K562 (cell line): ENCODE measurements around the gene PLSCR3. TPM values are rescaled to one million over a fixed set of nuclear protein-coding genes. Genes with fewer than 3 reads are reported as not detected.

Source experiments
- HEY1 ChIP-seq: fragments of 250-450 bp; sonication (Bioruptor Pico); IDR thresholded peaks from 2 replicates; pipeline ENCODE4 v1.5.0; 2020; ENCODE audit warnings: mild to moderate bottlenecking, moderate library complexity, borderline replicate concordance
- ID3 ChIP-seq, 2 experiments: fragments of 250-450 bp in 1 of 2; fragments of 450-650 bp in 1 of 2; sonication (Bioruptor Pico) in 1 of 2; IDR thresholded peaks; 2 replicates each; pipeline versions ENCODE4 v1.6.1 to v1.8.0; 2016 to 2021; ENCODE audit warnings: mild to moderate bottlenecking in 2 of 2, moderate library complexity in 2 of 2, missing compliant biosample characterization in 1 of 2, missing genetic modification characterization in 1 of 2
- JUN ChIP-seq, 2 experiments: sonication (generic) in 1 of 2; formaldehyde crosslinking in 1 of 2; IDR thresholded peaks; 2 replicates each; pipeline versions ENCODE4 v1.6.1 to v1.8.0; 2012 to 2022; ENCODE audit warnings: borderline replicate concordance in 2 of 2, mild to moderate bottlenecking in 2 of 2, improper control_type of control experiment in 1 of 2, low read depth in 1 of 2, low read length in 1 of 2, missing genetic modification reagents in 1 of 2
- MED1 ChIP-seq: sonication (generic); formaldehyde crosslinking; IDR thresholded peaks from 2 replicates; pipeline ENCODE4 v1.8.1; 2023; ENCODE audit warnings: missing genetic modification reagents, borderline replicate concordance
- NR1H2 ChIP-seq: sonication (generic); formaldehyde crosslinking; IDR thresholded peaks from 2 replicates; pipeline ENCODE4 v1.4.0; 2020; ENCODE audit warnings: mild to moderate bottlenecking, missing genetic modification reagents
- REST ChIP-seq, 2 experiments: fragments of 450-650 bp; formaldehyde crosslinking in 1 of 2; IDR thresholded peaks; 2 replicates each; pipeline versions ENCODE4 v1.4.0 to v1.6.1; 2014 to 2020; ENCODE audit warnings: mild to moderate bottlenecking in 2 of 2, borderline replicate concordance in 1 of 2, low read depth in 1 of 2
- RFX1 ChIP-seq: fragments of 450-650 bp; IDR thresholded peaks from 2 replicates; pipeline ENCODE4 v1.6.1; 2016; ENCODE audit warnings: mild to moderate bottlenecking, moderate library complexity
- SETDB1 ChIP-seq: IDR thresholded peaks from one replicate; pipeline ENCODE4 v1.6.1; 2012; ENCODE audit warnings: low read length, control low read depth, inconsistent platforms
- SIRT6 ChIP-seq: IDR thresholded peaks from one replicate; pipeline ENCODE4 v1.6.1; 2012; ENCODE audit warnings: low read depth, mild to moderate bottlenecking, control low read depth, inconsistent platforms, low read length, moderate library complexity
- SIX5 ChIP-seq, 2 experiments: IDR thresholded peaks; 2 replicates each; pipeline ENCODE4 v1.6.1; 2011; ENCODE audit warnings: low read length in 2 of 2, borderline replicate concordance in 1 of 2, low read depth in 1 of 2, mild to moderate bottlenecking in 1 of 2, moderate library complexity in 1 of 2; ENCODE audit not compliant: insufficient read depth in 1 of 2
- SMAD3 ChIP-seq: fragments of 450-650 bp; formaldehyde crosslinking; conservative IDR thresholded peaks from 2 replicates; pipeline ENCODE4 v1.4.0; 2020; ENCODE audit warnings: mild to moderate bottlenecking
- ZBTB1 ChIP-seq: sonication (generic); formaldehyde crosslinking; IDR thresholded peaks from 2 replicates; pipeline ENCODE4 v1.8.1; 2023; ENCODE audit warnings: missing genetic modification reagents, low read depth, mild to moderate bottlenecking, borderline replicate concordance
- ZFPM2 ChIP-seq: fragments of 250-450 bp; sonication (Bioruptor Pico); IDR thresholded peaks from 2 replicates; pipeline ENCODE4 v1.5.1; 2022; ENCODE audit warnings: mild to moderate bottlenecking
- ZNF263 ChIP-seq: sonication (generic); formaldehyde crosslinking; IDR thresholded peaks from 2 replicates; pipeline ENCODE4 v1.8.0; 2022; ENCODE audit warnings: mild to moderate bottlenecking, missing genetic modification reagents, borderline replicate concordance
- ZNF311 ChIP-seq: fragments of 250-450 bp; sonication (Bioruptor Pico); IDR thresholded peaks from 2 replicates; pipeline ENCODE4 v1.4.0; 2020; ENCODE audit warnings: mild to moderate bottlenecking, moderate library complexity
- ZNF354B ChIP-seq: fragments of 250-450 bp; sonication (Bioruptor Pico); IDR thresholded peaks from 2 replicates; pipeline ENCODE4 v1.4.0; 2020
- ZNF644 ChIP-seq: fragments of 200-800 bp; sonication (Bioruptor generic); IDR thresholded peaks from 2 replicates; pipeline ENCODE4 v1.6.1; 2016; ENCODE audit warnings: low read depth, missing genetic modification characterization, missing compliant biosample characterization
- polyA plus RNA-seq, 8 experiments: library from polyadenylated mRNA; depleted of rRNA in 4 of 8; stranded (reverse) in 5 of 8; unstranded in 3 of 8; fragments of >200 nt; fragmentation: Nextera tagmentation in 2 of 8; fragmentation: Illumina TruSeq in 1 of 8; extraction: Ambion mirVana in 2 of 8; extraction: Trizol in 1 of 8; gene quantifications; 2 replicates each; pipeline versions ENCODE4 v1.2.1 to v1.2.3, GENCODE V29; 2011 to 2014; ENCODE audit warnings: inconsistent platforms in 1 of 8, missing spikeins in 1 of 8
- total RNA-seq, 7 experiments: library from RNA; depleted of rRNA in 6 of 7; stranded (reverse); fragments of >200 nt in 6 of 7; fragmentation: Illumina TruSeq in 2 of 7; extraction: Trizol in 2 of 7; gene quantifications; 2 replicates each; pipeline versions ENCODE4 v1.2.1 to v1.2.3, GENCODE V29; 2011 to 2021; ENCODE audit warnings: low replicate concordance in 1 of 7

The PLSCR3 gene
- total and polyA plus RNA-seq, 9 of the 15 experiments (the other 6 are each of a cell fraction or from before 2014, with no cell fraction given) = 3.2 to 16.8 (median 4.5) TPM

DNA sequence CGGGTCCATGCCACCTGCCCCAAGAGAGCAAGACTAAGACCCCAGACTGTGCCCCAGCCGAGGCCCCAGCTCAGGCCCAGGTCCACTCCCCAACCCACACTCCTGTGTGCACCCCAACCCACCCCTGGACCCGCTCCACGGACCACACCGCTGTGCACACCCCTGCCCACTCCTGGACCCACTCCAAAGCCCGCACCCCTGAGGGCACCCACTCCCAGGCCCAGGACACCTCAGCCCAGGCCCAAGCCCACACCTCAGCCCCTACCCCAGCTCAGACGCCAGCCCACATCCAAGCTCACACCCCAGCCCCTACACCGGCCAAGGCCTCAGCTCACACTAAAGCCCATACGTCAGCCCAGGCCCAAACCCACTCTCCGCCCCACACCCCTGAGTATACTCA lies 35.4 kb upstream of the PLSCR3 start (continued):
- no peak for TF ChIP-seq REST (IDR thresholded peaks at IDR 0.05; ENCODE audit: borderline replicate concordance)
- TF ChIP-seq REST (CRISPR knock-in tag; IDR thresholded peaks at IDR 0.05; ENCODE audit: low read depth) = no peak
- TF ChIP-seq ZNF644 = no peak
- TF ChIP-seq RFX1 = no peak
- no peak for TF ChIP-seq ID3 (CRISPR knock-in tag; IDR thresholded peaks at IDR 0.05)
- TF ChIP-seq ID3 (tag; IDR thresholded peaks at IDR 0.05) = no peak
- no peak for TF ChIP-seq SMAD3 (CRISPR knock-in tag)
- no peak for TF ChIP-seq JUN (IDR thresholded peaks at IDR 0.05; ENCODE audit: borderline replicate concordance, low read depth, low read length)
- TF ChIP-seq JUN (CRISPR knock-in tag; IDR thresholded peaks at IDR 0.05; ENCODE audit: borderline replicate concordance) = no peak
- TF ChIP-seq ZNF263 (CRISPR knock-in tag) = no peak
- TF ChIP-seq ZBTB1 (CRISPR knock-in tag) = no peak
- TF ChIP-seq SIX5 (IDR thresholded peaks at IDR 0.05; ENCODE audit: borderline replicate concordance in 1 of 2, insufficient read depth in 1 of 2, low read depth in 1 of 2, low read length in 2 of 2) = no peak
- TF ChIP-seq MED1 (CRISPR knock-in tag) = no peak
- no peak for TF ChIP-seq SETDB1
- no peak for TF ChIP-seq ZNF354B (CRISPR knock-in tag)
- no peak for TF ChIP-seq SIRT6
- no peak for TF ChIP-seq HEY1
- TF ChIP-seq ZFPM2 (CRISPR knock-in tag) = no peak
- no peak for TF ChIP-seq NR1H2 (CRISPR knock-in tag)
- TF ChIP-seq ZNF311 (CRISPR knock-in tag) = no peak
